GM23248 (cell line): ENCODE results near the gene ALX4.

Experiments used
- EZH2 ChIP-seq: fragments of 200-600 bp; sonication (generic); IDR thresholded peaks from 2 replicates; pipeline ENCODE4 v1.6.1; 2018; ENCODE audit warnings: antibody characterized with exemption, mild to moderate bottlenecking; ENCODE audit not compliant: insufficient read depth, poor library complexity, severe bottlenecking
- EZH2phosphoT487 ChIP-seq: fragments of 200-600 bp; sonication (generic); IDR thresholded peaks from 2 replicates; pipeline ENCODE4 v1.6.1; 2018; ENCODE audit warnings: antibody characterized with exemption, moderate library complexity, mild to moderate bottlenecking, low read depth; ENCODE audit not compliant: insufficient read depth

DNA sequence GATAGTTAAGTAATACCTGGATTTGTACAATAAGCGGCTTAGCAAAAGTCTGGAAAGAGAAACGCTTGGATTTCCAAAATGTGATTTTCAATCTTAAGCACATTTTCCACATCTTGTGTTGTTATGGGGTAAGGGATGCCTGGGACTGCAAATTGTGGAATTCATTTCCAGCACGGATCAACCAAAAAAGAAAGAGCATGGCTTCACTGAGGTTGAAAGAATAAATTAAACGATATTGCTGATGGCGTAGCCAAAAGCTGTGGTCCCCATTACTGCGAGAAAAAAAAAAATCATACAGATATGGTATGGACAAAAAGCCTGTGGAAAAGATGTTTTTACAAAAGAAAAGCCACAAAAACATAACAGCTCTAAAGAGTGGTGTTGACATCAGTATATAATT, 26.0 kb upstream of the ALX4 start:
- TF ChIP-seq EZH2 (no peak), EZH2phosphoT487 (no peak)
